Hematopoietic multipotent progenitor cell treated with erythropoietin and hydrocortisone succinate and interleukin-3 and kit ligand, for 8 days (in vitro differentiated cells): Measurements from ENCODE around the gene DOCK11.
"Not testable (repeated sequence)": the region's sequence is repeated elsewhere in the genome, so short reads cannot be mapped to it uniquely, and the experiment has no call there.

Experiments used
- DNase-seq: peaks from one replicate; pipeline ENCODE4 v3.0.0-alpha.2; 2015

DOCK11 gene

GRCh38 chrX:118715917-118716316, 220.3 kb downstream of the DOCK11 start:
- DNase-seq, result not testable (repeated sequence)

GRCh38 chrX:118716833-118717232, 221.2 kb downstream of the DOCK11 start:
- DNase-seq, result not testable (repeated sequence)

GRCh38 chrX:118717678-118718391, 222.2 kb downstream of the DOCK11 start:
- DNase-seq, result no peak

- DNase-seq, result no peak
These were observed 223.1 kb downstream of the DOCK11 start for GRCh38 chrX:118718737-118719136.

- DNase-seq, result no peak
These were observed 224.6 kb downstream of the DOCK11 start for GRCh38 chrX:118720058-118720707.

GRCh38 chrX:118723376-118723775, 227.8 kb downstream of the DOCK11 start:
- DNase-seq, result no peak

- no peak for DNase-seq
These were observed 228.8 kb downstream of the DOCK11 start for GRCh38 chrX:118724365-118724764.

GRCh38 chrX:118724775-118725174, 229.2 kb downstream of the DOCK11 start:
- no peak for DNase-seq

GRCh38 chrX:118726396-118726795, 230.8 kb downstream of the DOCK11 start:
- DNase-seq, result no peak

- DNase-seq, result peak; percentile 7
These were observed 231.5 kb downstream of the DOCK11 start, which contains the start of gene IL13RA1 for GRCh38 chrX:118726887-118727685. IL13RA1 (plus strand) TSS chrX:118727606; CDS start chrX:118727639, 33 bp downstream.

- no peak for DNase-seq
These were observed 232.2 kb downstream of the DOCK11 start for GRCh38 chrX:118727686-118728339.

- no peak for DNase-seq
These were observed 233.5 kb downstream of the DOCK11 start for GRCh38 chrX:118729042-118729652.

GRCh38 chrX:118730500-118731247, 235.1 kb downstream of the DOCK11 start:
- DNase-seq, result no peak

- not testable (repeated sequence) for DNase-seq
These were observed 236.9 kb downstream of the DOCK11 start for GRCh38 chrX:118732551-118732950.

- DNase-seq, result no peak
These were observed 239.3 kb downstream of the DOCK11 start for GRCh38 chrX:118734909-118735308.
